Rectal smooth muscle tissue (tissue), 1 donor: ENCODE results near the gene SH3BP2.

ENCODE experiments used
- H3K27ac ChIP-seq: one replicate; pipeline ENCODE4 v1.7.0; 2013; ENCODE audit warnings: low read depth, low read length, inconsistent platforms
- H3K27me3 ChIP-seq: one replicate; pipeline ENCODE4 v1.7.0; 2013; ENCODE audit warnings: low read length; ENCODE audit not compliant: control insufficient read depth, insufficient read depth
- H3K36me3 ChIP-seq: one replicate; pipeline ENCODE4 v1.7.0; 2013; ENCODE audit warnings: low read length; ENCODE audit not compliant: control insufficient read depth, insufficient read depth
- H3K4me1 ChIP-seq: one replicate; pipeline ENCODE4 v1.7.0; 2013; ENCODE audit warnings: low read length; ENCODE audit not compliant: control insufficient read depth, insufficient read depth
- H3K4me3 ChIP-seq: one replicate; pipeline ENCODE4 v1.7.0; 2013; ENCODE audit warnings: low read length
- H3K9ac ChIP-seq: one replicate; pipeline ENCODE4 v1.7.0; 2013; ENCODE audit warnings: low read length

The SH3BP2 gene

GRCh38 chr4:2846172-2846571, 53.3 kb downstream of the SH3BP2 start:
- H3K27me3 ChIP-seq = no peaks in the 10 kb centered on the region

DNA sequence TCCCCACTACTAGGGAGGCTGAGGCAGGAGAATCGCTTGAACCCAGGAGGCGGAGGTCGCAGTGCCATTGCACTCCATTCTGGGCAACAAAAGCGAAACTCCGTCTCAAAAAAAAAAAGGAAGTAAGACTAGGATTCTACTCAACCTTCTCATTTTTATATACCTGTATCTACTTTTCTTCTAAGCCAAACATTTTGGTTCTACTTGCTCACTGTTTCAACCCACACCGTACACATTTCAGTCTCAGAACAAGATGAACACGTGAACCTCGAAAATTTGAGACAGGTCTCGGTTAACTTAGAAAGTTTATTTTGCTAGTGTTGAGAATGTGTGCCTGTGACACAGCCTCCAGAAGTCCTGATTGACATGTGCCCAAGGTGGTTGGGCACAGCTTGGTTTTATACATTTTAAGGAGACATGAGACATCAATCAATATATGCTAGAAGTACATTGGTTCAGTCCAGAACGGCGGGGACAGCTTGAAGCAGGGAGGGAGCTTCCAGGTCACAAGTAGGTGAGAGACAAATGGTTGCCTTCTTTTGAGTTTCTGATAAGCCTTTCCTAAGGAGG, 54.5 kb downstream of the SH3BP2 start:
- Histone ChIP-seq H3K27ac (no peak overlapping the region), H3K27me3 (no peaks in the 10 kb centered on the region), H3K4me1 (peaks cover 13% of the 10 kb centered on the region), H3K36me3 (no peaks in the 10 kb centered on the region), H3K4me3 (no peak overlapping the region), H3K9ac (no peak overlapping the region)

More at GRCh38 chr4:2846172-2846571, 53.3 kb downstream of the SH3BP2 start:
- Histone ChIP-seq H3K9ac (no peak overlapping the region), H3K27ac (no peak overlapping the region), H3K36me3 (no peaks in the 10 kb centered on the region), H3K4me3 (no peak overlapping the region), H3K4me1 (peaks cover 10% of the 10 kb centered on the region)

DNA sequence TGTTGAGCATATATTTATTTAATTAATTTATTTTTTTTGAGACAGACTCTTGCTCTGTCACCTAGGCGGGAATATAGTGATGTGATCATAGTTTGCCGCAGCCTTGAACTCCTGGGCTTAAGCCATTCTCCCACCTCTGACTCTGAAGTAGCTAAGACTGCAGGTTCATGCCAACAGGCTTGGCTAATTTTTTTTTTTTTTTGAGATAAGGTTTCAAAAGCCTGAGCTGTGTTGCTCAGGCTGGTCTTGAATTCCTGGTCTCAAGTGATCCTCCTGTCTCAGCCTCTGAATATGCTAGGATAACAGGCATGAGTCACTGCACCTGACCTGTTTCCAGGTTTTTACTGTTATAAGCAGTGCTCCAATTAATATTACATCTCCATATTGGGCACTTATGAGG, 55.6 kb downstream of the SH3BP2 start:
- Histone ChIP-seq H3K36me3 (no peaks in the 10 kb centered on the region), H3K27me3 (no peaks in the 10 kb centered on the region), H3K4me1 (peaks cover 10% of the 10 kb centered on the region), H3K9ac (no peak overlapping the region), H3K27ac (no peak overlapping the region), H3K4me3 (no peak overlapping the region)

GRCh38 chr4:2849267-2850152, 56.6 kb downstream of the SH3BP2 start:
- no peak overlapping the region for H3K27ac ChIP-seq
- no peaks in the 10 kb centered on the region for H3K27me3 ChIP-seq
- peaks cover 8% of the 10 kb centered on the region for H3K36me3 ChIP-seq
- H3K4me1 ChIP-seq = peaks cover 10% of the 10 kb centered on the region
- no peak overlapping the region for H3K9ac ChIP-seq
- no peak overlapping the region for H3K4me3 ChIP-seq

GRCh38 chr4:2850966-2851798, 58.3 kb downstream of the SH3BP2 start:
- H3K36me3 ChIP-seq = peaks cover 8% of the 10 kb centered on the region
- H3K9ac ChIP-seq = no peak overlapping the region
- no peak overlapping the region for H3K27ac ChIP-seq
- peaks cover 8% of the 10 kb centered on the region for H3K4me1 ChIP-seq
- H3K4me3 ChIP-seq = no peak overlapping the region
- H3K27me3 ChIP-seq = no peaks in the 10 kb centered on the region

DNA sequence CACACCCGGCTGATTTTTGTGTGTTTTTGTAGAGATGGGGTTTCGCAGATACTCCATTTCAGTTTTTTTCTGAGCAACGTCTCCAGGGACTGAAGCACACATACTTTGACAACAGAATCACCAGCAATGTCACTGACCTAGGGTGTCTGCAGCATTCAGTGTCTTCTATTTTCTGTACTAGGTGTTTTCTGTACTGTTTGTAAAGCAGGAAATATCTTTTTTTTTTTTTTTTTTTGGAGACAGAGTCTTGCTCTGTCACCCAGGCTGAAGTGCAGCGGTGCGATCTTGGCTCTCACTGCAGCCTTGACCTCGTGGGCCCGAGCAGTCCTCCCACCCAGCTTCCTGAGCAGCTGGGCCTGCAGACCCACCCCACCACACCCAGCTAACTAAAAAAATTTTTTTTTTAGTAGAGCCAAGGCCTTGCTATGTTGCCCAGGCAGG, 59.6 kb downstream of the SH3BP2 start:
- Histone ChIP-seq H3K36me3 (peaks cover 8% of the 10 kb centered on the region), H3K27me3 (no peaks in the 10 kb centered on the region), H3K27ac (no peak overlapping the region), H3K9ac (no peak overlapping the region), H3K4me1 (peaks cover 6% of the 10 kb centered on the region), H3K4me3 (no peak overlapping the region)

- H3K4me1 ChIP-seq = peaks cover 20% of the 10 kb centered on the region
- H3K27me3 ChIP-seq = no peaks in the 10 kb centered on the region
- H3K27ac ChIP-seq = no peak overlapping the region
- H3K9ac ChIP-seq = no peak overlapping the region
- H3K36me3 ChIP-seq = peaks cover 8% of the 10 kb centered on the region
- no peak overlapping the region for H3K4me3 ChIP-seq
Measured at GRCh38 chr4:2855584-2855983, 62.7 kb downstream of the SH3BP2 start.

DNA sequence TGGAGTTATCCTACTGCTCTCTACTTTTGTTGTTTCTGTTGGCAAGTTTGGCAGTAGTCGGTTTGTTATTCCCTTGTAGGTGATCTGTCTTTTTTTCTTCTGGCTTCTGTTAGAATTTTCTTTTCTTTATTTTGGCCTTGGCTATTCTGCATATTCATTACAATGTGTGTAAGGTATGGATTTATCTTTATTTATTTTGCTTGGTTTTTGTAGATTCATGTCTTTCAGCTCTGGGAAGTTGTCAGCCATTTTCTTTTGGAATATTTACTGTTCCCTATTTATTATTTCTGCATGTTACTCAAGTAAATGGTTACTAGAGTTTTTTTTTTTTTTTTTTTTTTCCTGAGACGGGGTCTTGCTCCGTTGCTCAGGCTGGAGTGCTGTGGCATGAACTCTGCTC, 63.4 kb downstream of the SH3BP2 start:
- no peak overlapping the region for H3K9ac ChIP-seq
- no peak overlapping the region for H3K27ac ChIP-seq
- peaks cover 8% of the 10 kb centered on the region for H3K36me3 ChIP-seq
- no peaks in the 10 kb centered on the region for H3K27me3 ChIP-seq
- H3K4me1 ChIP-seq = peaks cover 23% of the 10 kb centered on the region
- H3K4me3 ChIP-seq = no peak overlapping the region

- Histone ChIP-seq H3K27ac (no peak overlapping the region), H3K27me3 (no peaks in the 10 kb centered on the region), H3K9ac (no peak overlapping the region), H3K4me1 (peaks cover 26% of the 10 kb centered on the region), H3K36me3 (peaks cover 8% of the 10 kb centered on the region), H3K4me3 (no peak overlapping the region)
Measured at GRCh38 chr4:2857349-2857927, 64.6 kb downstream of the SH3BP2 start.

GRCh38 chr4:2858451-2859217, 65.7 kb downstream of the SH3BP2 start:
- Histone ChIP-seq H3K4me1 (peaks cover 31% of the 10 kb centered on the region), H3K4me3 (no peak overlapping the region), H3K27ac (no peak overlapping the region), H3K27me3 (no peaks in the 10 kb centered on the region), H3K36me3 (peaks cover 8% of the 10 kb centered on the region), H3K9ac (no peak overlapping the region)

DNA sequence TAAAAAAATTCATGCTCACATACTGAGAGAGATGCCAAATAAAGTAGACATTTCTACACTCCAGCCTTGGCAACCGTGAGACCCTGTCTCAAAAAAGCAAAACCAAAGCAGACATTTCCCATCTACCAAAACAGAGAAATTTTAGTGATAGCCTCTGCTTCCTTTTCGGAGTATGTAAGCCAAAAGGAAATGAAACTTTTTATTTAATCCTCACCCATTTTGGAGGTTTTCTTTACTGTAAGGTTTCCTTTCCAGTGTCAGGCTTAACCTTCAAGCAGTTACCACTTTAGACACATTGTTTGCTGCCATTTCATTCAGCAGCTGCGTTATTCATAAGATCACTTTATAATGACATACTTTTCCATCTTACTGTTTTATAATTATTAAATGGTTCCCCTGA, 66.6 kb downstream of the SH3BP2 start:
- no peak overlapping the region for H3K9ac ChIP-seq
- no peak overlapping the region for H3K27ac ChIP-seq
- H3K4me3 ChIP-seq = no peak overlapping the region
- H3K27me3 ChIP-seq = no peaks in the 10 kb centered on the region
- H3K36me3 ChIP-seq = no peaks in the 10 kb centered on the region
- peaks cover 31% of the 10 kb centered on the region for H3K4me1 ChIP-seq
